Astrocyte (in vitro differentiated cells and primary cell): ENCODE measurements around the gene CEP57.

ENCODE experiments used
- CTCF ChIP-seq: IDR thresholded peaks from 2 replicates; pipeline ENCODE4 v1.5.1; 2011; ENCODE audit warnings: low read depth, mild to moderate bottlenecking, inconsistent platforms, low read length, moderate library complexity; ENCODE audit not compliant: insufficient read depth
- EZH2 ChIP-seq: IDR thresholded peaks from 2 replicates; pipeline ENCODE4 v1.6.1; 2012; ENCODE audit warnings: mild to moderate bottlenecking, low read length, inconsistent platforms; ENCODE audit not compliant: insufficient read depth

DNA sequence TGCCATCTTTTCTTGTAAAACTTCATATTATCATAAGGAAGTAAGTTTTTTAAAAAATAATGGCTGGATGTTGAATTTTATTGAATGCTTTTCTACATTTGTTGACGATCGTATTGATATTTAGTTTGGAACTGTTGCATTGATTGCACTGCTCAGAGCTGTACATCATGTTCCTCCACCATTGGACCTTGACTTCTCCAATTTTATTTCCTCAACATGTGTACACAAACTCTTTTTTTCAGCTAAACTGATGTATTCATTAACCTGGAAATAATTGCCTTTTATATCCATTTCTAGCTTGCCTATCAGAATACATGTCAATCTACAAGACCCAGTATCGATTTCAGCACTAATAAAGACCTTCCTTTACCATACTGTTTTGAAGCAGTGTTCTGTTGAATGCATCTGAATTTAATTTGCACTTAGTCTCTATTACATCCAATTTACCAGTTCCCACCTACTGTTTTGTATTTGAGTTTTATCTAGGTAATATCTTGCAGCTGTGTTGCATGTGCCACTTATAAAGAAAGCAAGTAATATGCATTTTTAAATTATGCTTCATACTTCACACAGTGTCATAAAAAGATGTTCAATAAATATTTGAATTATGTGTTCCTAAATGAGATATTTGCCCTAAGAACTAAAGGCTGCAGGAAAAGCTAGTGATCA, 5.5 kb downstream of the CEP57 start:
- no peak for TF ChIP-seq CTCF
- no peak for TF ChIP-seq EZH2
